GM21390 (cell line): Measurements from ENCODE around the gene TSPAN5.

Source experiments
- ATAC-seq: cut with Tn5 transposase; IDR thresholded peaks from one replicate; pipeline ENCODE4 v1.9.1; 2021; ENCODE audit not compliant: unreplicated experiment

Gene TSPAN5

DNA sequence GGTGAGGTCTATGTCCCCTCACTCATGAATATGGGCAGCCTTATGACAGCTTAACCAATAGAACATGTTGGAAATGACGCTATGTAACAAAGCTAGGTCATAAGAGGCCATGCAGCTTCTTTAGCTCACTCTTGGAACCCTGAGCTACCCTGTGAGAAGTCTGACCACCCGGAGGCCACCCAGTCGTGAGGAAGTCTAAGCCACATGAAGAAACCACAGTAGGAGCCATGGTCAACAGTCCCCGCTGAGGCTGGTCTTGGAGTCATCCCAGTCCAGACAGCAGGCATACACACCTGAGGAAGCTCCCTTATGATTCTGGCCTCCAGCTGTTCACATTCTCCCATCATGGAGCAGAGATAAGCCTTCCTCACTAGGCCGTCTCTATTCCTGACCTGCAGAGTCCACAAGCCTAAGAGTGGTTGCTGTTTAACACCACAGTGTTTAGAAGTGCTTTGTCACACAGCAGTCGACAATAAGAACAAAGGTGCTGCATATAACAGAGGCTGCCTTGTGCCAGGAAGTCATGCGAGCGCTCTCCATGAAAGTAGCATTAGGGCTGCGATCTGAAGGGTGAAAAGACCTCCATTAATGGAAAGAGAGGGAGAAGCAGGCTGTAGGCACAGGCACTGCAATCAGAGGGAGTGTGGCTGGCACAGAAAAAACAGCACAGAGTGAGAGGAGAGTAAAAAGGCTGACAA lies 38.2 kb downstream of the TSPAN5 start:
- no peak for ATAC-seq

DNA sequence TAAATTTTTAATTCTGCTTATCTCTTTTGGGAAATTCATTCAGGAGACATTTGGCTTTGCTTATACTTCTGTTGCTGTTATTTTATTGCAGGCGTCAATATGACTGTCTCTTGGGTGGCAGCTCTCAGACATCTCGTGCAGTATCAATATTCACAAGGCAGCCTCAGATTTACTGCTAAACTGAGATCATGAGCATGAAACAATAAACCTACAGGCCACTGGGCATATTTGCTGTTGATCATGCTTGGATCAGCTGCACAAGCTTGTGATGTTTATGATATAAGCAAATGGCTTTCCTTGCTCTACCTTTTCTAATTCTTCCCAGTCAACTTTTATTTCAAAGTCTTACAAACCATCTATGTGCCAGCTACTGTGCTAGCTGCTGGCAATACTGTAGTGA lies 39.2 kb downstream of the TSPAN5 start:
- no peak for ATAC-seq

DNA sequence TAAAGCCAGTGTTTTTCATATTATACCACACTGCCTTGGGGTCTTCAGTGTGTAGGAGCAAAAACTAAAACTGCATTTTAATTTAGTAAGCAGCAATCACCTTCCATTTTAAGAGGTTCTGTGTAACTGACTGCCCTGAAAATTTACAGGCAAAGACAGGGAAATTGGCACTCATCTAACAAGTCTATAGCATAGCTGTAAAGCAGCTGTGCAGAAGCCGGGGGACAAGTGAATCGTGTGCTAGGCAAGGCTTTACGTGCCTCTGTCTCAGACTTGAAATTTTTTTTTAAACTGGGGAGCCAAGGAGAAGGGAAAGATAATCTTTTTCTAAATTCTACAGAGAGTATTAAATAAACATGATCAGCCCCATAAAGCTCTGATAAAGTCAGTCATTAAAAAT lies 39.7 kb downstream of the TSPAN5 start:
- no peak for ATAC-seq

DNA sequence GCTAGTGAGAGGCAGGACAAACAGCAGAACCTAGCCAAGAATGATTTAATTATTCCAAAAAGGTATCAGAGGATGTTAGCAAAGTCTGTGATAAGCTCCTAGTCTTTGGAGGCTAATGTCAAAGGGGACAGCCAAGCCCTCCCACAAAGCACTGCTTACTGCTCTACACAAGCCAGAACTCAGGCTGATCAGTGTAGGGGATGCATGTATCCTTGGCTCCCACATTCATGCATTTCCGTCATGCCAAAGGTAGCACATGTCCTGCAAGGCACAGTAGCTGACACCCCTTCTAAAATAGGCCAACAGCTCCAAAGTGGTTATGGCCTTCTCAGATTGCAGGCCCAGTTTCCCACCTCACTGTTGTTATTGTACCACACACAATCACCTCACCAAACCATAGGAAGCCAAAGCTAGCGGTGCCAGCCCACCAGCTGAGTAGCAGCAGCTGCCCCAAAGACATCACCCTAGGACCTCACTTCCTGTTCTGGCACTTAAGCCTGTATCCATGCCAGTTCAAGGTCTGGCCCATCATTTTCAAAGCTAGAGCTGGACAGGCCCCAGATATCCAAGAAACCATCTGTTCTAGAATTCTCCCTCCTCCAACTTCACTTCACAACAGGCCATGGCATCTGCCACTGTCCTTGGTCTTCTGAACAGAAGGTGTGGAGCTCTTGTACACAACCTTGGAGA lies 40.9 kb downstream of the TSPAN5 start:
- no peak for ATAC-seq

DNA sequence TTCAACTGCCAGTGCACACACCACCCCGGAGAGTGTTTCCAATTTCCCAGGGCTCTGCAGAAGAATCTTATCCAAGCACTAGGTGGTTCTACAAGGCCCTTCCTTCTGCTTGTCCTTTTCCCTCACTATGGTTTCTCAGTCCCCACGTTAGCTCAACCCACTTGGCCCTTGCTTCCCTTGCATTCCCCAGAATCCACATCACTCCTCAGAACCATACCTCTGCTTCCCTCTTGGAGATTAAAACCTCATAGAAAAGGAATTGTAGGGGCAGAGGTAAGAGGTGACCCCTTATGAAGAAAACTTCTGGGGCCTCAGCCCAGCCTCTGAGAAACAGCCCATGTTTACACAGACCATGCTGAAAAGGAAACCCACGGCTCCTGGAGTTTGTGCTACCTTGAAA lies 42.4 kb downstream of the TSPAN5 start:
- no peak for ATAC-seq

DNA sequence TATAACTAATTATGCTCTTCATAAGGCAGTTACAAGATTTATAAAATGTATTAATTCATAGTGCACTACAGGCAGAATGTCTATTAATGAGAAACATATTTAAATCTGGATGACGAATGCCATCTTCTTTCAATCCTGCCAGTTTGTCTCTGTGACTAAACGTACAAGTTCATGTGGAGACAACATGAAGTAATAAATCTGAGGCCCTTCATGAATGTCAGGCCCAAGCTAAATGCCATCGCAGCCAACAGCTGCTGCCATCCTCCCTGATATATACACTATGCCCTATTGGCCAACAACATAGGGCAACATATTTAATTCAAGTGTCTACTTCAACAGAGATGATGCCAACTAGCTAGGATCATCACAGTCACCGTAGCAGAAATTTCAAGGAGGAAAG lies 43.7 kb downstream of the TSPAN5 start:
- no peak for ATAC-seq

DNA sequence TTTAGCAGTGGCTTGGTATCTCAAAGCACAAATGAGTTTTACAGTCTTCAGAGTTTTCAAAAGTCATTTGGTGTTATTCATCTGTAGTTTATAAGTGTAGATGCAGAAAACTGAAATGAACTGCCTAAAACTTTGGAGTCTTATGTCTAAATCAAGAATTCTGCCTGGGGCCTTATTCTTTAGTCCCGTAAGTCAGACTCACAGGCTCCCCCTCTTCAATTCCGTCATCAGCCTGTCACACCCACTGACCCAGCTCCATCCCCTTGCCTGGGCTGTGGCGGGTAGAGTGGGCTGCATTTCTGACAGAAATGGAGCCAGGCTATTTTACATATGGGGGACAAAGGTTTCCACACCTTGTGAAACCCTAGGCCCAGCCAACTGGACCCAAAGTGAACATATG lies 44.3 kb downstream of the TSPAN5 start:
- no peak for ATAC-seq

DNA sequence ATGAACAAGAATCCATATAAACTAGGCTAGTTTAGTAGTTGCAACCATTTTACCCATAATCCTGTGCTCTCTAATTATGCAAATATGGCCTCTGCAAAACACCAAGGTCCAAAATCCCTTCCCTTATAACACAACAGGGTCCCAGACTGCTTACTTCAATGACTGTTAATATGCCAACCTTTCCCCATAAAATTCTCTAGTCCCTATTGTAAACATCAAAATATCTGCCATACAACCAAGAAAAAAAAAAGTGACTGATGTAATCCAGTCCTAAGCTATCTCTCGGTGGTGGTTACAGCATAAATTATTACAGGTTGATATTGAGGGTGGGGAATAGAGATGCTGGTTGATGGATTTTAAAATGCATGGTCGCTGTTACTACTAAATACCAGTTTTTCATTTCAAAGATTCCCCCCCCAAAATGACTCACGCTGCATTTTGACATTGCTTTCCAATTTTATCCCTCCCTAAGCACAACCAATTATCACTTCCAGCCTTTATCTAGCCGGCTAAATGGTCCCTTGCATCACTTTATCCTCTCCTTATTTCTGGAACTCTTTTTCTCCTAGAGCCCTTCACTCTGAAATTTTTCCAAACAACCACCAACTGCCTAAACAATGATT lies 44.8 kb downstream of the TSPAN5 start:
- ATAC-seq, result no peak

DNA sequence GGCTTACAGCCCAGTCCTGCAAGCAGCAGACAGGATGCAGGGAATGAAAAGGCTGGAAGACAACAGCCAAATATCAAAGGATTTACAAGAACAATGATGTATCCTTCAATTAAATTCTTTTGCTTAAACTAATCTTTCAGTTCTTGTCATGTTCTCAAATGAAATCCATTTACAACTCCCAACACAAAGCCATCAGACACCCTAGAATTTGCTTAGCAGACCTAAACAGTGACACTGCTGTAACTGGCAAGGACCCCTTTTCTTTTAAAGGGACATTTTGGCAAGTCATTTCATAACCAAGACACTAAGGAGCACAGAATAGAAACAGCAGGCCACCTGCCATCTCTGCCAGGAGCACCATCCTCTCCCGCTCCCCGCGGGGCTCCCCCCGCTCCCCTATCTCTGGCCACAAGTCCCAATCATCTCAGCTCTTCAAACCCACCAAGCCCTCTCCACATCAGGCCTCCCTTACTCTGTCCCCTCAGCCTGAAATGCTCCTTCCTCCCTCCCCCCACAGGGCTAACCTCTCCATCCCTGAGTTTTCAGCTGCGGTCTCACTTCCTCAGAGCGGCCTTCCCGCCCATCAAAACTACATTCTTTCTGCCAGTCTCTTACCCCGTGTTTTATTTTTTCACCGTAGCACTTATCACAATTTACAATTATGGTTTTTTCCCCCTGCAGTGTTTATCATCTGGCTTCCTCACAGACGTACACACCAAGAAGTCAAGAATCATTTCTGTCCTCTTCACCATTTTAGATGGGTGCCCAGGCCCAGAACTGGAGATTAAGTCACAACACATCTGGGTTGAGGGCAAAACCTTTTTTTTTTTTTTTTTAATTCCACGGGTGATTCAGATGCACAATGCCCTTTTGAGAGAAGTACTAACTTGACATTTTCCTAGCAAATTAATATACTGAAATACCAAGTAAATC lies 45.8 kb downstream of the TSPAN5 start:
- peak; percentile 58 for ATAC-seq

DNA sequence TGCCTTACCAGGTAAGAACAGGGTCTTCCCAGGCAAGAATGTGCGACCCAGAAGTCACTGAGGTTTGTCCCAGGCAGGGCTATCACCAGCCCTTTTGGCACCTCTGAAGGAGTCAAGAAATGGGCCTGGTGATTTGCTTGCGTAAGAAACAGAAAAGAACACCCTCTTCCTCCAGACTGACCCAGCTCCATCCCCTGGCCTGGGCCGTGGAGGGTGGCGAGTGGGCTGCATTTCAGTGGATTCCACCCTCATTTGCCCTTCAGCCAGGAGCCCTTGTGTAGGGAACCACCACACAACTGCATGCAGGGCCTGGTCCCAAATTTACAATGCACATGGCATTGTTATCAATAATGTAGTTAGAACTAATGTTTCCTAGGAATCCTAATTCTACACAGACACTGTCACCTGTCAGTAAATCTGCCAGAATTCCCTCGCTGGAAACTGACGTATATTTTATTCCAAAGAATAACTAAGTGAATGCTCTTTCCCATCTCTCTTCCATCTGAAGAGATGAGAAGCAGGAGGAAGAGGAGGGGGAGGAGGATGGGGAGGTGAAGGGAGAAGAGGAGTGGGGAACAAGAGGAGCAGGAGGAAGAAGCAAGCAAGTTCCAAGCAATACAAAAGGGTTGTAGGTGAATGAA lies 46.6 kb downstream of the TSPAN5 start:
- ATAC-seq, result no peak

DNA sequence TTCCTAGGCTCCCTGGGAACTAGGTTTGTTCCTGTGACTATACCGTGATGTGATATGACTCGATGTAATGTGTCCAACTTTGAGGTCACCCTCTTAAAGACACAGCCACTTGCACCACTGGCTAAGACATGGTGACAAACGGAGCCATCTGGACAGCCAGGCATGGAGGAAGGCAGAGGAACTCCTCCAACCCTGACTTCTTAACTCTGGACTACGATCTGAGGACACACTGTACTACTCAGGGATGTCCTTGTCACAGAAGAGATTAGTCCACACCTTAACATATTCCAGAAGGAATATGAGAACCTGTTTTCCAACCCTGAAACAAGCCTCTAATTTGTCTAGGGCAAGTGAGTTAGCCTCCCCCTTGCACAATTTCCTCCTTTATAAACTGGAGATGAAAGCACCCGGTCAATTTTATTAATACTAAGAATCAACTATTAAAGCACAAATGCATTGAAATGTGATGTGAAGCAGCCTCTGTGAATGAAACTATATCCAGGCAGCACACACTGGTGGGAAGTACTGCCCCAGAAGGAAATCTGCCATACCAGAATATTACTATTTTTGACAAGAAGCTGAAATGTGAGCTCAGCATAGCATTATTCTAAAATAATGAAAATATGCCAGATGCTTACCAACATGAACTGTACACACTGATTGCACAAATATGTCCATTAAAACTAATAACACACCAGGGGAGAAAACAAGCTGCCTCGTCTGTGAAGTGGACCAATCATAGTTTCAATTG lies 47.3 kb downstream of the TSPAN5 start:
- no peak for ATAC-seq

DNA sequence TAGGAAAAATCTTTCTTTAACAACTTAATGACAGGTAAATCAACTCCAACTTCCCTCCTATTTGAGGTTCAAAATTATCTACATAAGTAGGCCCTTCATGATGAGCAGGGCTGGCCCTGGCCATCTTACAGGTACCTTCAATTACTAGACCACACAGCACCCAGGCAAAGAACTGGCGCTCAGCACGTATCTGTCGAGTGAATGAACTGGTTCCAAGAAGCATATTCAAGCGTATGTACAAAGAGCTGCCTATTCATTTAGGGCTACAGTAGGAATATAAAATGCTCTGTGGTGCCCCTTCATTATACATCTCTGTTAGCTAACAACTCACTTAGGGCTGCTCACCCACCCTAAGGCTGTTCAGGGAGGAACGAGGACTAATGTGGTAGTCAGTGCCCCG lies 48.0 kb downstream of the TSPAN5 start:
- ATAC-seq, result no peak

DNA sequence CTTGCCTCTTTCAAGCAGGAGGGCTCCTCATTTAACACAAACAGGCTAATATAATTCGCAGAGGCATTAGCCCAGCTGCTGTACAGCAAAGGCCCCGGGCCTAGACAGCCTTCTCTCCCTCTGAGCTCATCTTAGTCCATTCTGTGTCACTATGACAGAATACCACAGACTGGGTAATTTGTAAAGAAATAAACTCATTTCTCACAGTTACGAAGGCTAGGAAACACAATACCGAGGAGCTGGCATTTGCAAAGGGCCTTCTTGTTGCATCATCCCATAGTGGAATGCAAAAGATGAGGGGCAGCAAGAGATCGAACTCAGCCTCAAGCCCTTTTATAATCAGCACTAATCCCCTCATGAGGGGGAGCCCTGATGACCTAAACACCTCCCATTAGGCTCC lies 48.5 kb downstream of the TSPAN5 start:
- ATAC-seq, result no peak

DNA sequence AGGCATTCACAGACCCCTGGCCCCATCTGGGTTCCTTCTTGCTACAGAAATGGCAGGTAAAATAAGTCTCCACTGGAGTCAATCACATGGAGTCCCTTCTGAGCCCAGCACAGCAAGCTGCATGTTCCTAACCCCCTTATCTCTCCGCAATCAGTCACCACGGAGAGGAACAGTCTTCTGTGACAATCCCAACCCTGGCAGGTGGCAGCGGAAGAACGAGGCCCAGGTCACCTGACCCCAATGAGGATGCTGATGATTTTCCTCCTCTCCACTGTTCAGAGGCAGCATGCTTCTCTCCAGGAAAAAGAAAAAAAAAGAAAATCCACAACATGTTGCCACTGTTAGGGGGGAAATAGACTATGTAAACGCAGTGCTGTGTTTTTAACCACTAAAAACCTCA lies 50.1 kb downstream of the TSPAN5 start:
- no peak for ATAC-seq

DNA sequence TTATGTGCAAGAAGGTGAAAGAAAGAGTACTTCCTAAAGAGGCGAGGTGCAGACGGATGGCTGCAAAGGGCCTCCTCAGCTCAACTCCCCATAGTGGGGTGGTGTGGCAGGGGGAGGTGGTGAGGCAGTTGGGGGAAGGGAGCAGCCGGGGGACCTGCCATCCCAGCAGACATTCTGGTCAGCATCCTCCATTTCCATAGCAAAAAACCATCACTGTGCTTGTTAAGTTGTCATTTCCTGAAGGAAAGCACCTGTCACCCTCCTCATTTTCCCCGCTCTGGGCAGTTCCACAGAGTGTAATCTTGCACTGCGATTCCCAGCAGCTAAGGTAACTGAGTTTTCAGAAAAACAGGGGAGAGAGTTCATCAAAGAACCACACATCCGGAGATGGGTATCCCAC lies 51.5 kb downstream of the TSPAN5 start:
- ATAC-seq, result no peak

DNA sequence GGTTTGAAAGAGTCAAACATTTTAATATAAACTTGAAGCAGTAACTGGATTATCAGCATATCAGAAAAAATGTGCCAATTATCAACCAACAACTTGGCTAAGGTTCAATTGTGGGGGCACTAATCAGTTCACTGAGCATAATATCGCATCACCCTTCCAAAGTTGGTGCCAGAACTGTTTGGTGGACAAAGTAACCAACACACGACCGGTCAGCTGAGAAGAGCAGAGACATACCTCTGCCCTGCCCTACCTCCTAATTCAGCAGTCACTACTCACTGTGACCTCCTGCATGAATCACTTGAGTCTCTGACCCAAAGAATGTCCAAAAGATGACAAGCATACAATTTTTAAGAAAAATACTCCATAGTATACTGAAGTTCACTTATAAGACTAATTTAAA lies 53.2 kb downstream of the TSPAN5 start:
- ATAC-seq, result no peak

DNA sequence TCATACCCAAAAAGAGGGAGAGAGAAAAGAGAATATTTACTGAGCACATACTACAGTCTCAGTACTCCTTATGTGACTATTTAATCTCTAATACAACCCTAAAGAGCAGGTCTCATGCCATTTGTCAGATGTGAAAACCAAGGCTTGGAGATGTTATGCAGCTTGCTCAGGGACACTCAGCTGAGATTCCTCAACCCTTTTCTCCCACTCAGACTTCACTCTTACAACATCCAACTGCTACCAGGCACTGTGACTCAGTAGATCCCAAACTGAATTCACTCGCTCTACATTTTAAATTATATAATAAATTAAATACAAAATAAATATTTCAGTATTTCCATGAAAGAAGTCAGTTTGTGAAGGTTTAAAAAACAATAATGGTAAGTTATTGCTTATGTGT lies 53.7 kb downstream of the TSPAN5 start:
- ATAC-seq, result no peak

DNA sequence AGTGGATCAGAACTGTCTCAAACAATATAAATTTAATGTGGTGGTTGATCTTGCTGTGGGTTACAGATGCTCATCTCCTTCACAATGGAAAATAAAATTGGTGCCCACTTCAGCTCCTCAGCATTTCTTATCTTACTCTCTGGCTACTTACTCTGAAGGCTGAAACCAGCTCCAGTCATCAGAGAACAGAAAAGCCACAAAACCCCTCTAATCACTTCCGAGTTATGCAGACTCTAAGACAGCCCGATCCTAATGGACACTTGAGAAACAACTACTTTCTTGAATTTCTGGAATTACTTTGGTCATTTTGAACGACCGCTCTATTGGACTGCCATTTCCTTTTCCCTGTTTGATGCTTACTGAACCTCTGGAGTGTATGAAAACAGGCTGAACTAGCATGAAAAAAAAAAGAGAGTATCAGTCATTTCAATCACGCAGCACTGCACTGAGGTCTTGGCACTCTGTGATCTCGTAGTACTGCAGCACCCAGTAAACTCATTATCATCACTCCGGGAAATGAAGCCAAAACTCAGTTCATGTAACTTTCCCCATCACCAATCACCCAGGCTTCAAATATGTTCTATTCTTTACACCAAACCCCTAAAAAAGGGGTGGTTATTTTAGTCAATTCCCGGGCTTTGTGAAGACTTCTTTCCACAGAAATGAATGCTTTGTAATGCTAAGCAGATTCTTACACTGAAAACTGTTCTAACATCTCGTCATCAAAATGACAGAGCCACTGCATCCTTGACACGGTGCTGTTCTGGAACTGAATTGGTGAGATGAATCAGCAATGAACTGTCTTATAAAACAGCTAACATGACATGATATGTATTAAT lies 54.5 kb downstream of the TSPAN5 start:
- no peak for ATAC-seq

DNA sequence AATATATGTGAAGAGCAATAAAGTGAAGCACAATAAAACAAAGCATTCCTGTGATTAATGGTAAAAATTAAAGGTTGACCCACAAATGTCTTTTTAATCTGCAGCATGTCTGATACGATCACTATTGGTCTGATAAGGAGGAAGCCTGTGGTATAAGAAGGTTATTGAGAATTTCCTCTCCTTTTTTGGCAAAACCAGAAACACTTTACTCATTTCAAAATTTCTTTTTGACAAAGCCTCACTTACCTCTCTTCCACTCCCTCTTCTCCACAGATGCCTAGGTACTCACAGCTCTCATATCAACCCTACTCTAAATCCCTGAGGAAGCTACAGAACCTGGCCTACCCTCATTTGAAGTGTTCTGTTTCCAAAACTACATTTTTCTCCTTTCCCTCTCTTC lies 56.1 kb downstream of the TSPAN5 start:
- peak; percentile 51 for ATAC-seq
